ENCODE results near the gene OR6K3.

GRCh38 chr1:158687037-158687436 is 33.5 kb downstream of the OR6K3 start:
- no peak for TF ChIP-seq CTCF (IDR thresholded peaks at IDR 0.05)
- no peak for TF ChIP-seq POLR2AphosphoS5 (IDR thresholded peaks at IDR 0.05; ENCODE audit: low read depth, low read length)
- no peak for TF ChIP-seq TCF7L2 (IDR thresholded peaks at IDR 0.05; ENCODE audit: low read depth, low read length)
- no peak for TF ChIP-seq SIN3A (IDR thresholded peaks at IDR 0.05; ENCODE audit: borderline replicate concordance, insufficient read depth, low read depth, low read length)

All from Panc1 (cell line).